Stimulated activated CD4-positive, alpha-beta T cell treated with anti-CD3 and anti-CD28 coated beads, TNF-alpha, amount 100 ng/mL, for 1 hour (primary cell): ENCODE data around the gene ABTB1.

ENCODE experiments used
- DNase-seq, 3 donors: peaks; one replicate each; pipeline ENCODE4 v3.0.0-alpha.2; 2020; ENCODE audit warnings: low read depth in 3 of 3, low spot score in 1 of 3

ABTB1 gene

DNA sequence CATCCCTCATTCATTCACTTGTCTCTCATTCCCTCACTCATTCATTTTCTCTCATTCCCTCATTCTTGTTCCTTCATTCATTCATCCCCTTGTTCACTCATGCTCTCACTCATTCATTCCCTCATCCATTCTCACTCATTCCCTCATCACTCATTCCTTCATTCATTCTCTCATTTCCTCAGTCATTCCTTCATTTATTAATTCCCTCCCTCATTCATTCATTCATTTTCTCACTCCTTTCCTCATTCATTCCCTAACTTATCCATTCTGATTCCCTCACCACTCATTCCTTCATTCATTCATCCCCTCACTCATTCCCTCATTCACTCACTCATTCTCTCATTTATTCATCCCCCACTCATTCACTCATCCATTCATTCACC lies 13.8 kb downstream of the ABTB1 start:
- DNase-seq = no peak

DNA sequence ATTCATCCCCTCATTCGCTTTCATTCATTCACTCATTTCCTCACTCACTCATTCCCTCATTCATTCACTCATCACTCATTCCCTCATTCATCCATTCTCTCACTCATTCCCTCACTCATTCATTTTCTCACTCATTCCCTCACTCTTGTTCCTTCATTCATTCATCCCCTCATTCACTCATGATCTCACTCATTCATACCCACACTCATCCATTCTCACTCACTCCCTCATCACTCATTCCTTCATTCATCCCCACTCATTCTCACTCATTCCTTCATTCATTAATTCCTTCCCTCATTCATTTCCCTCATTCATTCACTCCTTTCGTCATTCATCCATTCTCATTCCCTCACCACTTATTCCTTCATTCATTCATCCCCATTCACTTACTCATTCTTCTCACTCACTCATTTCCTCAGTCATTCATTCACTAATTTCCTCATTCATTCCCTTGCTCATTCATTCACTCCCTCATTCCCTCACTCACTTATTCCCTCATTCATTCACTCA lies 14.5 kb downstream of the ABTB1 start:
- no peak for DNase-seq

- DNase-seq = no peak
Observed at GRCh38 chr3:127688022-127688415, 15.3 kb downstream of the ABTB1 start.

DNA sequence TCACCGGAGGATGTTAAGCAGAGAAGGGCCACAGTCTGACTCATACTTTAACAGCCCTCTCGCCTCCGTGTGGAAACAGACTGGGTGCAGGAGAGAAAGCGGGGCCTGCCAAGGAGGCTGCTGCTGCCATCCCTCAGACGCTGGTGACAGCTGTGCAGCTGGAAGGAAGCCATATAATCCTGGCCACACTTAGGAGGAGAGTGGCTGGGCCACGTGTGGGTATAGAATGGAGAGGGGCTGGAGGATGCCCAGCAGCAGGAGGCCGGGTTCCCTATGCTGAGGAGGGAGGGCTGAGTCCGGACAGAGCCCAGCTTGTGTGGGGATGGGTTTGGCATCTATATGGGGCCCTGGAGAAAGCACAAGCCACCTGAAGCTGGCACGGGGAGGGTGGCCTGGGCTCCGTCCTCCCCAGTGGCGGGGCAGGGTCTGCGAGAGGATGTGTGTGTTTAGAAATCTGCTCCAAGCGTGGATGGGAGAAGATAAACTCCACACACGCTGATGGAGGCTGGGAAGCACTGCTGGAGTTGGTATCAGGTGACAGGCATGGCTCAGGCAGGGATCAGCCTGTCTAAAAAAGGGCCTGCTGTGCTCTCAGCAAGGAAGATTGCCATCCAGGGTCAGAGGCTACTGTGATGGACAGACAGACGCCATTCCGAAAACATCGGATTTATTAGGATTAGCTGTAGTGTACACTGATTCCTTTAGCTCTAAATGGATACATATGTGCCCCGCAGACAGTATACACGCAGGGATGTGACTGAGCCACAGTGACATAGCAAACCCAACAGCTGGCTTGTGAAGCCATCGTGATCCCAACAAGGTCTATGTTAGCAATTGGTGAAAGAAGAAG lies 15.9 kb downstream of the ABTB1 start:
- DNase-seq = no peak

GRCh38 chr3:127689266-127689860 lies 16.6 kb downstream of the ABTB1 start:
- no peak for DNase-seq

- no peak for DNase-seq
Observed at GRCh38 chr3:127690106-127690505, 17.4 kb downstream of the ABTB1 start.

GRCh38 chr3:127690823-127691452 lies 18.2 kb downstream of the ABTB1 start:
- DNase-seq = no peak

DNA sequence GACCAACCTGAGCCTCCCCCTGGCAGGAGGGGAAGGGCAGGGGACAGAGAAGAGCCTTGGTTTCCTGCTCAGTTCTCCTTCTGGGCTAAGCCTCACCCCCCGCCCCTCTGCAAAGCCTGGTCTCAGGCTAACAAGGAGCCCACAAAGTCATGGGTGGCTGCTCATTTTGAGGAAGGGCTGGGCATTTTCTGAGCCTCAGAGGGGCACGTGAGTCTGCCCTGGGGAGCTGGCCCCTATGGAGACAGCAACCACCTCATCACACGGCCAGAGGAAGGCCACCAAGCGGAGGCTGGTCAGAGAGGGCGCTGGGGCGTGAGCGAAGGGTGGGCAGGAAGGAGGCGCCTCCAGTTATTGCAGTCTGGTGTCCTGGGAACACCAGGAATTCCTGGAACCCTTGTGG lies 18.7 kb downstream of the ABTB1 start:
- no peak for DNase-seq

- DNase-seq = no peak
Observed at GRCh38 chr3:127691974-127692373, 19.2 kb downstream of the ABTB1 start.

GRCh38 chr3:127692501-127693335 lies 20.0 kb downstream of the ABTB1 start:
- DNase-seq = no peak

GRCh38 chr3:127693336-127693843 lies 20.6 kb downstream of the ABTB1 start:
- no peak for DNase-seq

- no peak for DNase-seq
Observed at GRCh38 chr3:127694467-127695215, 21.9 kb downstream of the ABTB1 start.

DNA sequence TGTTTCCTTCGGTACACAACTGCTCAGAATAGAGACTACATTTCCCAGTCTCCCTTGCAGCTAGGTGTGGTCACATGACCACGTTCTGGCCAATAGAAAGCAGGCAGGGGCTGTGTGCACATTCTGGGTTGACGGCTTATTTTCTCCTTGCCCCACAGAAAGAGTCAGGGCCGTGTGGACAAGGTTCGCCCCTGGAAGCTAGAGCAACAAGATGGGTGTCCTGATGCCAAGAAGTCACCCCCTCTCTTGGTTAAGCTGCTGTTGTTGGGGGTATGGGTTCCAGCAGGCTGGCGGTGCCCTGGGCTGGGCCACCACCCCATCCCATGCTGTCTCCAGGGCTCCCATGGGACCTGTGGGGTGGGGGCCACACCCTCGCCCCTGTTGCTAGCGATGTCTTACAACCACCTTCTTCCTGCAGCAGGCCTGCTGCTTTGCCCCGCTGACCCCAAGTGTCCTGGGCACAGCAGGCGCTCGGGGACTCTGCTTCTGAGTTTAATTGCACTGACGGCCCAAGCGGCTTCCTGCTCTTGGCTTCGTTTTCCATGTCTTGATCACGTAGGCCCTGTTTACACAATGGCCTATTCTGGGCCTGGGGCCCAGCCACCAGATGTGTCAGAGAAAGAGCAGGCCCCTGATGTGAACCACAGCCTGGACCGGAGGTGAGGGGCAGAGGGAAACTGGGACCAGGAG lies 24.9 kb downstream of the ABTB1 start:
- no peak for DNase-seq

- DNase-seq = no peak
Observed at GRCh38 chr3:127698286-127698685, 25.5 kb downstream of the ABTB1 start.

DNA sequence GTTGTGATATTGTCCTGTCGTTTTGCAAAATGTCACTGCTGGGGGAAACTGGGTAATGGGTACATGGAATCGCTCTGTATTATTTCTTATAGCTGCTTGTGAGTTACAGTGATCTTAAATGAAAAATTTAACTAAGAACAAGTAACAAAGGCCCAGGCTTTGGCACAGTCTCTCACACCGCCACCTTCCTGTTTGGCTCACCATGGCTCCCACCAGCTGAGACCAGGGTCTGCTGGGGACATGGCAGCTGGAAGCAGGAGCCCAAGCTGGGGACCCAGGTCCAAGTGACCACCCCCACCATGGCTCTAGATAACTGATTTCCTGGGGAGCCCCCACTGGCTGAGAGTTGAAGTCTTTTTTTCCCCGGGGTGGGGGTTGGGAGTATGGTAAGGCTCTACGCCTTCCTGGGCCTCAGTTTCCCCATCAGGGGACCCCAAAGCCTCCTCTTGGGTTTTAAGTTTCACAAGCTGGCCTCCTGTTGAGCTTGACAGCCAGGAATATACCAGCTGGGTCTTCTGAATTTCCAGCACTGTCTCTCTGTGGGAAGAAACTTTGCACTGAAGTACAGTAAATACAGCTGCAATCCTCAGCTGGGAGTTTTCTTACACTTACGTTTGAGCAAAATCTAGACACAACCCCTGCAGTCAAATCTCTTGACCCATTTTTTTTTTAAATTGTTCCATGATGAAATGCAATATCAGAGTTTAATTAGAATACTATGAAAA lies 26.1 kb downstream of the ABTB1 start:
- no peak for DNase-seq

- DNase-seq = no peak
Observed at GRCh38 chr3:127699416-127700300, 26.9 kb downstream of the ABTB1 start.

DNA sequence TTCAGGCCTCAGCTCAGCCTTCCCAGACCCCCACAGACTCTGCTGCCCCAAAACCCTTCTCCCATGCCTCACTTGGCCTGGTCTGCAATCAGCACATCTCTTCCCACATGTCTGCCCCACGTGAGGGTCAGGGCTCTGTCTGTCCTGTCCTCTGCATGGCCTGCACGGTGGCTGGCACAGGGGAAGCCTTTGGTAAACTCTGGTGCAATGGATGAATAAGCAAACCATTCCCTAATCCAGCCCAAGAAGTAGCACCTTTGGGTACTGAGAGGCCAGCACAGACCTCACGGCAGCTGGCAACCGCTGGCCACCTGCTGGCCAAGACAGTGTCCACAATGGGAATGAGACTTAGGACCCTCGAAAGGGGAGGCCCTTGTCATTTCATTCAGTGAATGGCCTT lies 27.7 kb downstream of the ABTB1 start:
- no peak for DNase-seq

GRCh38 chr3:127701280-127701911 lies 28.6 kb downstream of the ABTB1 start:
- no peak for DNase-seq
